Measurements from ENCODE around the gene KIAA0825.

DNA sequence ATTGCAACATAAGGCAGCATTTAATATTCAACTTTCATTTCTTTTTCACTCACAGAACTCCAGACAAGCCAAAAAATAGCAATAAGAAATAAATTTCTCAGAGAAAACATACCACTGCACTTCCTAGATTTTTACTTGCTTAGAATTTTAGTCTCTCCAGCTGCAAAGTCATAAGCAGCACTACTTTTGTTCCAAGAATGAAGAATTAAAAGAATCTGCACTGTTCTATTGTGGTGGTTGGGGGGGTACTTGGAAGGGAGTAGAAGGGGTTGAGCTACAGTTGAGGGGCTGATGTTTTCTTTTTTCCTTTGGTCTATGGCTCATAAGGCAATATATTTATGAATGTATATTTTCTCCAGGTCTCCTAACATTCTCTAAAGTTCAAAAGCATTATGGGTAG is 144.5 kb downstream of the KIAA0825 start:
- TF ChIP-seq SUZ12 (IDR thresholded peaks at IDR 0.05) (no peak), FOXA1 (IDR thresholded peaks at IDR 0.05) (no peak), ARNT (IDR thresholded peaks at IDR 0.05) (no peak), NFRKB (IDR thresholded peaks at IDR 0.05) (no peak), CTBP1 (IDR thresholded peaks at IDR 0.05; ENCODE audit: borderline replicate concordance) (no peak), ELF4 (IDR thresholded peaks at IDR 0.05) (no peak), BHLHE40 (IDR thresholded peaks at IDR 0.05; ENCODE audit: borderline replicate concordance) (no peak), ZNF384 (IDR thresholded peaks at IDR 0.05) (no peak), FOXM1 (IDR thresholded peaks at IDR 0.05; ENCODE audit: borderline replicate concordance) (no peak), PKNOX1 (IDR thresholded peaks at IDR 0.05) (no peak), TARDBP (IDR thresholded peaks at IDR 0.05) (no peak), LEF1 (IDR thresholded peaks at IDR 0.05; ENCODE audit: borderline replicate concordance) (no peak)
